ENCODE results near the gene PITPNC1. TPM values are rescaled to one million over a fixed set of nuclear protein-coding genes. Genes with fewer than 3 reads are reported as not detected.

PITPNC1 gene
- total RNA-seq, 4 donors from 2014 or later = 7.6 to 30.1 (median 15.1) TPM

DNA sequence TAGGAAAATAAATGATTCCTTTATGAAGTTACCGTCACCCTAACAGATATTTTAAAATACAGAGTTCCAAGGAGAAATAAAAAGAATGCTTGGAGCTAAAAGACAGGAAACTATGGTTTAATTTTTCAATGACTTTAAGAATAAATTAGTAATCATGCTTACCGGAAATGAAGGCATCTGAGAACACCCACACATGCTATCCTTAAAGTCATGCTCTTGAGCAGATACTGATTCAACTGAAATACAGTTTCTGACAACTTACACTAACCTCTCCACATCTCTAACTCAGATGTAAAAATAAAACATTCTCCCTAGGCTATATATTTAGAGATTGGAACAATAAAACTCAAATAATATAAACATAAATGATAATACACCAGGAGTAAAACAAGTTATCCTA, 18.5 kb upstream of the PITPNC1 start:
- H3K9me3 ChIP-seq = no peaks in the 10 kb centered on the region
- TF ChIP-seq POLR2AphosphoS5 (IDR thresholded peaks at IDR 0.05) = no peak
- H3K4me1 ChIP-seq = peaks cover 0 to 58% (median 22%) of the 10 kb centered on the region in 3 donors
- peaks cover 0 to 57% of the 10 kb centered on the region in 2 donors for H3K36me3 ChIP-seq
- ATAC-seq = no peak
- H3K27ac ChIP-seq = no peak overlapping the region
- H3K4me3 ChIP-seq = no peak overlapping the region
- 46 to 61% methylated on average over 2 of the region's 2 CpGs for whole genome bisulfite sequencing, 2 donors (ENCODE audit: low coverage in 1 of 2)
- H3K27me3 ChIP-seq = no peaks in the 10 kb centered on the region

DNA sequence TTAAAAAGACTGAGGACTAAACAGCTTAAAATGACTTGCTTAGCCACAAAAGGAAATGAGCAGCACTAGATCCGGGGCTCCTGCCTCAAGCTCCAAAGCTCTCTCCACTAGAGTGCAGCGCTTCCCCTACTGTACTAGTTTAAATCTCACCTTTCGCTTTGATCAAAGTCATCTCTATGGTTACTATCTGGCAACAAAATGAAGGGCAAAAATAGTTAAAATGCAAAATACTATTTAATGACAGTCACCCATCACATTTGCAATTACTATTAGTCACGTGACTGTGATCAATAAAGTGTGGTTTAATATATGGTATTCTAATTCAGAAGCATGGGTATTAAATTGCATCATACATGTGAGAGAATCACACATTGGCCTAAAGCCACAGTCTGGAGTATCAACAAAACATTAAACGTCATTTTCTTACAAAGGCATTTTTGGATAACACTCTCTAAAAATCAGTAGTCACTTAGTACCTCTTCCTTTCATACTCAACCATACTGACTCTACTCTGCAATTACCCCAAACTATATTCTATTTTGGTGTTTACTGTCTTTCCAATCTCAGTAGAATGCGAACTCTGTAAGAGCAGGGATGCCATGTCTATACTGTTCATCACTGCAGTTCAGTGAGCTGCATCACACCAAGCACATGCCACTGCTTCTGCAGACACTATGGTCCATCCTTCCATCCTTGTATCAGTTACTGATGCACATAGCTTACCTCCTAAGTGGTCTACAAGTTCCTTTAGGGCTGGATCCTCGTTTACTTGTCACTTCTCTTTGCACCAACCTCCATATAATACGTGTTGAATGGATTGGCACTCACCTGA, 16.9 kb upstream of the PITPNC1 start:
- H3K4me3 ChIP-seq = no peak overlapping the region
- peak overlapping the region in 1 of 4 donors; percentile 61 for H3K27ac ChIP-seq
- ATAC-seq = no peak
- H3K4me1 ChIP-seq = peaks cover under 1 to 73% (median 33%) of the 10 kb centered on the region in 3 donors
- no peak for TF ChIP-seq EP300 (IDR thresholded peaks at IDR 0.05)
- TF ChIP-seq, protein P1, sequence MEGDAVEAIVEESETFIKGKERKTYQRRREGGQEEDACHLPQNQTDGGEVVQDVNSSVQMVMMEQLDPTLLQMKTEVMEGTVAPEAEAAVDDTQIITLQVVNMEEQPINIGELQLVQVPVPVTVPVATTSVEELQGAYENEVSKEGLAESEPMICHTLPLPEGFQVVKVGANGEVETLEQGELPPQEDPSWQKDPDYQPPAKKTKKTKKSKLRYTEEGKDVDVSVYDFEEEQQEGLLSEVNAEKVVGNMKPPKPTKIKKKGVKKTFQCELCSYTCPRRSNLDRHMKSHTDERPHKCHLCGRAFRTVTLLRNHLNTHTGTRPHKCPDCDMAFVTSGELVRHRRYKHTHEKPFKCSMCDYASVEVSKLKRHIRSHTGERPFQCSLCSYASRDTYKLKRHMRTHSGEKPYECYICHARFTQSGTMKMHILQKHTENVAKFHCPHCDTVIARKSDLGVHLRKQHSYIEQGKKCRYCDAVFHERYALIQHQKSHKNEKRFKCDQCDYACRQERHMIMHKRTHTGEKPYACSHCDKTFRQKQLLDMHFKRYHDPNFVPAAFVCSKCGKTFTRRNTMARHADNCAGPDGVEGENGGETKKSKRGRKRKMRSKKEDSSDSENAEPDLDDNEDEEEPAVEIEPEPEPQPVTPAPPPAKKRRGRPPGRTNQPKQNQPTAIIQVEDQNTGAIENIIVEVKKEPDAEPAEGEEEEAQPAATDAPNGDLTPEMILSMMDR (IDR thresholded peaks at IDR 0.05) = peak in 2 of 4 experiments; percentile 3 to 20
- no peaks in the 10 kb centered on the region for H3K27me3 ChIP-seq
- H3K36me3 ChIP-seq = peaks cover 0 to 42% of the 10 kb centered on the region in 2 donors
- H3K9me3 ChIP-seq = no peaks in the 10 kb centered on the region
- WGBS, 2 donors (ENCODE audit: low coverage in 1 of 2) = 46 to 66% methylated on average over 8 of the region's 8 CpGs

DNA sequence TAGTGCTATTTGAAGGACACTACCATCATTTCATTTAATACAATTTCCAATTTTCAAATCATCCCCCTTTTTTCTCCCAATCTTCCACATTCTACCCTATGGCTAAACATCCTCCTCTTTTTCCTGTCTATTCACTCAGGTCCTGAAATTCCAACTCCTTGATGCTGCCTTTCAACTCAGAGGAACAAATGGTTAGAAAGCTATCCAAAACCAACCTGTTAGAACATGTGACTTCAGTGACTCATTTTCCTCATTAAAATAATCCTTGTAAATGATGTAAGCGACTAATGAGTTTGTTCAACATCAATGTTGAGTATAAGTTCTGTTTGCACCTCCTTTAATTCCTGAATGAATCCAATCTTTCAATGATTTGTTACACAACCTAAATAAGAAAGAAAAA, 16.2 kb upstream of the PITPNC1 start:
- H3K36me3 ChIP-seq = peaks cover 0 to 35% of the 10 kb centered on the region in 2 donors
- no peak for TF ChIP-seq POLR2AphosphoS5 (IDR thresholded peaks at IDR 0.05)
- H3K9me3 ChIP-seq = no peaks in the 10 kb centered on the region
- ATAC-seq = no peak
- WGBS, 2 donors (ENCODE audit: low coverage in 1 of 2) = 75 to 88% methylated on average over 1 of the region's 1 CpG
- H3K27me3 ChIP-seq = no peaks in the 10 kb centered on the region
- H3K4me1 ChIP-seq = peaks cover 3 to 79% (median 35%) of the 10 kb centered on the region in 3 donors
- H3K27ac ChIP-seq = peak overlapping the region in 2 of 4 donors; percentile 29 to 33
- H3K4me3 ChIP-seq = no peak overlapping the region

DNA sequence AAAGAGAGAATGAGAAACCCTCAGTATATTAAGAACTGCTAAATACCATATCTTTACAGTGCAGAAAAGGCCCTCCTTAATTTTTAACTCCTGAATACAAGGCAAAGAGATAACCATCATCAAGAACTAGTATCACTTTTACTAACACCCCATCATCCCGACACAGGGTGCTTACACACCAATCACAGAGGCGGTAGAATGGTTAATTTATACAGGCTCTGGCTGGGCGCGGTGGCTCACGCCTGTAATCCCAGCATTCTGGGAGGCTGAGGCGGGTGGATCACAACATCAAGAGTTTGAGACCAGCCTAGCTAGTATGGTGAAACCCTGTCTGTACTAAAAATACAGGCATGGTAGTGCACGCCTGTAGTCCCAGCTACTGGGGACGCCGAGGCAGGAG, 14.9 kb upstream of the PITPNC1 start:
- Histone ChIP-seq H3K36me3 (peaks cover 0 to 23% of the 10 kb centered on the region in 2 donors), H3K4me3 (no peak overlapping the region), H3K27ac (no peak overlapping the region), H3K27me3 (no peaks in the 10 kb centered on the region), H3K9me3 (no peaks in the 10 kb centered on the region), H3K4me1 (peaks cover 3 to 84% (median 35%) of the 10 kb centered on the region in 3 donors)
- 95% methylated on average over 6 of the region's 9 CpGs; no CpG with 5 or more reads in 1 of the 2 donors for WGBS, 2 donors (ENCODE audit: low coverage in 1 of 2)
- no peak for ATAC-seq
- TF ChIP-seq POLR2AphosphoS5 (IDR thresholded peaks at IDR 0.05) (no peak), EP300 (IDR thresholded peaks at IDR 0.05) (no peak), POLR2A (IDR thresholded peaks at IDR 0.05) (no peak)
- TF ChIP-seq, protein P1 (IDR thresholded peaks at IDR 0.05) = no peak

DNA sequence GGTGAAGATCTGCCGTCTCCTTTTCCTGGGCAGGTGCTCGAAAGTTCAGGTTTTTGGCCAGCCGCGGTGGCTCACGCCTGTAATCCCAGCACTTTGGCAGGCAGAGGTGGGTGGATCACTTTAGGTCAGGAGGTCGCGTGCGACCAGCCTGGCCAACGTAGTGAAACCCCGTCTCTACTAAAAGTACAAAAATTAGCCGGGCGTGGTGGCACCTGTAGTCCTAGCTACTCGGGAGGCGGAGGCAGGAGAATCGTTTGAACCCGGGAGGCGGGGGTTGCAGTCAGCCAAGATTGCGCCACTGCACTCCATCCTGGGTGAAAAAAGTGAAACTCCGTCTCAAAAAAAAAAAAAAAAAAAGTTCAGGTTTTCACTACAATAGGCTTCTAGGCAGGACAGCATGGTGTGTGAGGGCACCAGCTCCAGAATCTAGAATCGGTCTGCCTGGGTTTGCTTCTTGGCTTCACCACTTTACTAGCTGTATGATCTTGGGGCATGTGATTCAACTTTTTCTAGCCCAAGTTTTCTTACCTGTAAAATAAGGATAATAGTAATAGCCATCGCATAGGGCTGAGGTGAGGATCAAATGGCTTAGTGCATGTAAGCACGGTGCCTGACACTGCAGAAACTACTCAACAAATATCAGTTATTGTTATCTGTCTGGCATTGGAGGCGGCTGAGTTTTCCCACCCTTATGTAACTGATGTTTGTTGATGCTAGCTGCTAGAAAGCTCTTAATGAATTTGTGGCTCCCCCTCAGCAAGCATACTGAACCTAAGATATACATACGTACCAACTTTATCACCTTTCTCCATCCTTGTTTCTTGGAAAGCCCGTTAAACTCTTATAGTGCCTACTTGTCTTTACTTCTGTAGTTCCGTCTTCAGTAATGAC, 12.0 kb upstream of the PITPNC1 start:
- no peaks in the 10 kb centered on the region for H3K27me3 ChIP-seq
- H3K4me1 ChIP-seq = peaks cover 3 to 62% (median 30%) of the 10 kb centered on the region in 3 donors
- WGBS, 2 donors (ENCODE audit: low coverage in 1 of 2) = 51 to 63% methylated on average over 9 to 18 of the region's 26 CpGs
- peak overlapping the region; percentile 66 to 95 (median 94) for H3K27ac ChIP-seq
- TF ChIP-seq, protein P1 (IDR thresholded peaks at IDR 0.05) = no peak
- no peak for TF ChIP-seq EP300 (IDR thresholded peaks at IDR 0.05)
- no peak for TF ChIP-seq POLR2AphosphoS5 (IDR thresholded peaks at IDR 0.05)
- no peak for TF ChIP-seq POLR2A (IDR thresholded peaks at IDR 0.05)
- no peak for ATAC-seq
- H3K36me3 ChIP-seq = peaks cover 0 to 15% of the 10 kb centered on the region in 2 donors
- no peaks in the 10 kb centered on the region for H3K9me3 ChIP-seq
- H3K4me3 ChIP-seq = peak overlapping the region; percentile 77 to 83

All from gastroesophageal sphincter (tissue), 4 donors.